ENCODE results near the gene KIAA1755. TPM values are rescaled to one million over a fixed set of nuclear protein-coding genes. Genes with fewer than 3 reads are reported as not detected.

Gene KIAA1755
- polyA plus RNA-seq, 1 of the 3 experiments (the other 2 are of a cell fraction): 0.54 TPM

GRCh38 chr20:38217791-38218565 is 42.6 kb downstream of the KIAA1755 start (continued):
- TF ChIP-seq NRF1 (IDR thresholded peaks at IDR 0.05; ENCODE audit: low read depth, low read length) (no peak), FOXM1 (IDR thresholded peaks at IDR 0.05; ENCODE audit: low read depth) (peak; percentile 97), RAD21 (IDR thresholded peaks at IDR 0.05; ENCODE audit: low read length) (no peak)

DNA sequence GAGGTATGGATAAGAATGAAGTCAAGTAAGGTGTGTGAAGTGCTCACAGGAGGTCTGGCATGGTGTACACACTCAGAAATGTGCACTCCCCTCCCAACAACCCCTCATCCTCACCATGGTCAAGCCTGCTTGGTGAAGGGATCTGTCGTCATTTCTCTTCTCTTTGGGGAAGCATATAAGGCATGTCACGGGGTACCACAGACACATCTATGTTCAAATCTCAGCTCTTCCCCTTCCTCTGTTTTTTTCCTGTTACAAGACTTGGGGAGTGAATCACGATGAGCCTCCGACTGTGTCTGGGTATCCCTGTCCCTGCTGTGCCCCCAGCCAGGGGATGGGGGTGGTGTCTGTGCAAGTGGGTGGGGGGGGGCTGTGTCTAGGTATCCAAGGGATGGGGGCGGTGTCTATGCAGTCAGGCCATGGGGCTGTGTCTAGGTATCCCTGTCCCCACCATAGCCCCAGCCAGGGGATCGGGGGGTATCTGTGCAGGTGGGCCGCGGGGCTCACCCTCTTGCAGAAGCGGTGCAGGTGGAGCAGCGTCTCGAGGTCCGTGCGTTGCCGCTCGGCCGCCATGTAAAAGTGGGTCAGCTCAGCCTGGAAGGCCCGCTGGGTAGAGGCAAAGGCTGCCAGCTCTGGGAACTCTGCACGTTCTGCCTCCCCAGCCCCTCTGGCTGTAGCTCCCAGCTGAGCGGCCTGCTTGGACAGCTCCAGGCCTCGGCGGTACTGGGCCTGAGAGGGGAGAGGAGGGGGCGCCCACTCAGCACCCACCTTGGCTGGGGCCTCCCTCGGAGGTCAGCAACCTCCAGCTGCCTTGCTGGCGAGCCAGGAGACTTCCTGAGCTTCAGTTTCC is 43.6 kb downstream of the KIAA1755 start:
- POLR2A ChIA-PET: interaction anchor here (1.0 kb wide), 1 partner anchor 159 kb away, joined by 3 read pairs; no protein-coding TSS in a partner anchor
- CTCF ChIA-PET: interaction anchor here (0.6 to 18.4 kb wide), 6 partner anchors 21 to 652 kb away, joined by 3 to 725 read pairs (median 66); no protein-coding TSS in a partner anchor
- Histone ChIP-seq H3K4me2 (peak overlapping the region; percentile 77; the same call in 1 of the 2 replicates), H3K9ac (peak overlapping the region; percentile 77), H3K4me1 (ENCODE audit: control insufficient read depth in 1 of 2, insufficient read depth in 2 of 2, low read depth in 1 of 2, low read length in 1 of 2) (peaks cover 24 to 25% of the 10 kb centered on the region in 2 experiments; a peak in 3 of 4 replicates), H3F3A (replicated peaks; ENCODE audit: insufficient read depth) (peaks cover 28% of the 10 kb centered on the region), H3K27me3 (ENCODE audit: insufficient read depth) (no peaks in the 10 kb centered on the region), H3K27ac (ENCODE audit: low read depth in 2 of 2, low read length in 1 of 2) (peak overlapping the region; percentile 91 to 96), H3K9me2 (no peaks in the 10 kb centered on the region), H3K36me3 (replicated peaks in 1 of 2; ENCODE audit: control insufficient read depth in 1 of 2, insufficient read depth in 2 of 2, low read length in 1 of 2) (no peaks in the 10 kb centered on the region), H3K4me3 (ENCODE audit: low read depth in 2 of 2, low read length in 1 of 2) (no peak overlapping the region), H3K9me3 (no peaks in the 10 kb centered on the region), H2AFZ (ENCODE audit: low read depth) (no peak overlapping the region), H4K20me1 (ENCODE audit: insufficient read depth) (no peaks in the 10 kb centered on the region), H3K79me2 (ENCODE audit: insufficient read depth) (no peaks in the 10 kb centered on the region)
- no peak for TF ChIP-seq SIN3A (IDR thresholded peaks at IDR 0.05; ENCODE audit: borderline replicate concordance, low read depth, low read length)
- TF ChIP-seq, protein P1, sequence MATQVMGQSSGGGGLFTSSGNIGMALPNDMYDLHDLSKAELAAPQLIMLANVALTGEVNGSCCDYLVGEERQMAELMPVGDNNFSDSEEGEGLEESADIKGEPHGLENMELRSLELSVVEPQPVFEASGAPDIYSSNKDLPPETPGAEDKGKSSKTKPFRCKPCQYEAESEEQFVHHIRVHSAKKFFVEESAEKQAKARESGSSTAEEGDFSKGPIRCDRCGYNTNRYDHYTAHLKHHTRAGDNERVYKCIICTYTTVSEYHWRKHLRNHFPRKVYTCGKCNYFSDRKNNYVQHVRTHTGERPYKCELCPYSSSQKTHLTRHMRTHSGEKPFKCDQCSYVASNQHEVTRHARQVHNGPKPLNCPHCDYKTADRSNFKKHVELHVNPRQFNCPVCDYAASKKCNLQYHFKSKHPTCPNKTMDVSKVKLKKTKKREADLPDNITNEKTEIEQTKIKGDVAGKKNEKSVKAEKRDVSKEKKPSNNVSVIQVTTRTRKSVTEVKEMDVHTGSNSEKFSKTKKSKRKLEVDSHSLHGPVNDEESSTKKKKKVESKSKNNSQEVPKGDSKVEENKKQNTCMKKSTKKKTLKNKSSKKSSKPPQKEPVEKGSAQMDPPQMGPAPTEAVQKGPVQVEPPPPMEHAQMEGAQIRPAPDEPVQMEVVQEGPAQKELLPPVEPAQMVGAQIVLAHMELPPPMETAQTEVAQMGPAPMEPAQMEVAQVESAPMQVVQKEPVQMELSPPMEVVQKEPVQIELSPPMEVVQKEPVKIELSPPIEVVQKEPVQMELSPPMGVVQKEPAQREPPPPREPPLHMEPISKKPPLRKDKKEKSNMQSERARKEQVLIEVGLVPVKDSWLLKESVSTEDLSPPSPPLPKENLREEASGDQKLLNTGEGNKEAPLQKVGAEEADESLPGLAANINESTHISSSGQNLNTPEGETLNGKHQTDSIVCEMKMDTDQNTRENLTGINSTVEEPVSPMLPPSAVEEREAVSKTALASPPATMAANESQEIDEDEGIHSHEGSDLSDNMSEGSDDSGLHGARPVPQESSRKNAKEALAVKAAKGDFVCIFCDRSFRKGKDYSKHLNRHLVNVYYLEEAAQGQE (IDR thresholded peaks at IDR 0.05; ENCODE audit: low read depth, low read length): peak; percentile 63; the same call in 1 of the 2 replicates
- DNase-seq: no peak
- WGBS (ENCODE audit: low lambda C conversion rate): 85% methylated on average over 21 of the region's 24 CpGs

DNA sequence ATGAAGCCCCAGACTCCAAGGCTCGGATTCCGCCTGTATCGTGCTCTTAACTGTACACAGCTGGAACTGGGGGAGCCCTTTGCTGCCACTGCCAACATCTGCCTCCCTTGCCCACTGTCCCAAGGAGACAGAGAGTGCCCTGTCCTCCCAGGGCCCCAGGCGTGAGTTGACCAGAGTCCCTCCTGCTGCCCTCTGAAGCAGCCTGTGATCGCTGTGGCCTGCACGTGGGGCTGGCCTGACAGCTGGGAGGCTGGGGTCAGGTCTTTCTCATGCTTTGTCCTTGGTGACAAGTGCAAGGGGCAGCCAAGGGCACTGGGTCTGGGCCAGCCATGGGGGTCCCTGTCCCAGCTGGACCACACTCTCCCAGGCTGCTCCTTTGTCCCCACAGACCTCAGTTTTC is 44.3 kb downstream of the KIAA1755 start:
- H3K9ac ChIP-seq: no peak overlapping the region
- no peak overlapping the region for H2AFZ ChIP-seq (ENCODE audit: low read depth)
- H3F3A ChIP-seq (replicated peaks; ENCODE audit: insufficient read depth): peaks cover 21% of the 10 kb centered on the region
- H3K4me2 ChIP-seq: no peak overlapping the region
- H3K9me3 ChIP-seq: no peaks in the 10 kb centered on the region
- H3K4me3 ChIP-seq (ENCODE audit: low read depth in 2 of 2, low read length in 1 of 2): no peak overlapping the region
- POLR2A ChIA-PET: no interaction called here
- H3K36me3 ChIP-seq (replicated peaks in 1 of 2; ENCODE audit: control insufficient read depth in 1 of 2, insufficient read depth in 2 of 2, low read length in 1 of 2): no peaks in the 10 kb centered on the region
- H3K79me2 ChIP-seq (ENCODE audit: insufficient read depth): no peaks in the 10 kb centered on the region
- DNase-seq: no peak
- H3K4me1 ChIP-seq (ENCODE audit: control insufficient read depth in 1 of 2, insufficient read depth in 2 of 2, low read depth in 1 of 2, low read length in 1 of 2): peaks cover 24 to 30% of the 10 kb centered on the region in 2 experiments; a peak in 3 of 4 replicates
- TF ChIP-seq SIN3A (IDR thresholded peaks at IDR 0.05; ENCODE audit: borderline replicate concordance, low read depth, low read length): no peak
- TF ChIP-seq, protein P2, sequence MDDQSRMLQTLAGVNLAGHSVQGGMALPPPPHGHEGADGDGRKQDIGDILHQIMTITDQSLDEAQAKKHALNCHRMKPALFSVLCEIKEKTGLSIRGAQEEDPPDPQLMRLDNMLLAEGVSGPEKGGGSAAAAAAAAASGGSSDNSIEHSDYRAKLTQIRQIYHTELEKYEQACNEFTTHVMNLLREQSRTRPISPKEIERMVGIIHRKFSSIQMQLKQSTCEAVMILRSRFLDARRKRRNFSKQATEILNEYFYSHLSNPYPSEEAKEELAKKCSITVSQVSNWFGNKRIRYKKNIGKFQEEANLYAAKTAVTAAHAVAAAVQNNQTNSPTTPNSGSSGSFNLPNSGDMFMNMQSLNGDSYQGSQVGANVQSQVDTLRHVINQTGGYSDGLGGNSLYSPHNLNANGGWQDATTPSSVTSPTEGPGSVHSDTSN (IDR thresholded peaks at IDR 0.05): no peak
- no peak overlapping the region for H3K27ac ChIP-seq (ENCODE audit: low read depth in 2 of 2, low read length in 1 of 2)
- H3K27me3 ChIP-seq (ENCODE audit: insufficient read depth): no peaks in the 10 kb centered on the region
- no peaks in the 10 kb centered on the region for H3K9me2 ChIP-seq
- H4K20me1 ChIP-seq (ENCODE audit: insufficient read depth): no peaks in the 10 kb centered on the region
- CTCF ChIA-PET: interaction anchor here (0.6 to 18.4 kb wide), 8 partner anchors 8 to 652 kb away, joined by 3 to 725 read pairs (median 6); no protein-coding TSS in a partner anchor
- WGBS (ENCODE audit: low lambda C conversion rate): no CpG with 5 or more reads among the region's 6 CpGs

Data from SK-N-SH (cell line).